ENCODE measurements around the gene IRGC.

GRCh38 chr19:43762814-43763213, 46.9 kb downstream of the IRGC start:
- no peak for TF ChIP-seq CTCF (IDR thresholded peaks at IDR 0.05 in 4 of 5, conservative IDR thresholded peaks at IDR 0.05 in 1 of 5)
- TF ChIP-seq POLR2A (IDR thresholded peaks at IDR 0.05) = no peak
